OCI-LY7 (cell line): ENCODE data around the gene PLEKHH3. TPM values are rescaled to one million over a fixed set of nuclear protein-coding genes. Genes with fewer than 3 reads are reported as not detected.
A peak's percentile ranks its signal among the peaks of the same experiment; 100 is the strongest.

ENCODE experiments used
- BruUV-seq: library from RNA; stranded (reverse); fragments of 400-500 nt; replicated peaks from 2 replicates; lab custom pipeline; 2021; lab: Mats Ljungman, UMichigan
- CTCF ChIA-PET: fragments of 300-600 bp; sonication (Branson Sonifier 250); formaldehyde crosslinking; loops from one replicate; lab custom pipeline; 2022; ENCODE audit warnings: antibody characterized with exemption; ENCODE audit not compliant: unreplicated experiment; lab: Charles Lee
- POLR2A ChIA-PET: fragments of 300-600 bp; sonication (Branson Sonifier 250); formaldehyde crosslinking; loops from one replicate; lab custom pipeline; 2022; ENCODE audit warnings: antibody characterized with exemption; lab: Charles Lee
- DNase-seq: peaks from one replicate; pipeline ENCODE4 v3.0.0-alpha.2; 2015; ENCODE audit warnings: low spot score
- H2AFZ ChIP-seq: fragments of 200-600 bp; sonication (generic), shearing (Covaris generic); 2 replicates; pipeline ENCODE4 v1.6.1; 2014; ENCODE audit warnings: mild to moderate bottlenecking, antibody characterized with exemption, low read length, moderate library complexity
- H3K27ac ChIP-seq: fragments of 200-600 bp; sonication (generic); 2 replicates; pipeline ENCODE4 v1.5.1; 2014; ENCODE audit warnings: mixed run types, low read depth, mild to moderate bottlenecking, moderate library complexity, low read length, inconsistent platforms; ENCODE audit not compliant: poor library complexity, severe bottlenecking
- H3K36me3 ChIP-seq: fragments of 200-600 bp; sonication (generic); 2 replicates; pipeline ENCODE4 v1.6.1; 2014; ENCODE audit warnings: mild to moderate bottlenecking, antibody characterized with exemption, low read length, moderate library complexity, mixed read lengths; ENCODE audit not compliant: insufficient read depth
- H3K4me1 ChIP-seq: fragments of 200-600 bp; sonication (generic); 2 replicates; pipeline ENCODE4 v1.5.1; 2014; ENCODE audit warnings: mild to moderate bottlenecking, low read length; ENCODE audit not compliant: insufficient read depth, poor library complexity, severe bottlenecking
- H3K4me2 ChIP-seq: fragments of 200-600 bp; sonication (generic); 2 replicates; pipeline ENCODE4 v1.6.1; 2014; ENCODE audit warnings: mild to moderate bottlenecking, low read length
- H3K4me3 ChIP-seq: fragments of 200-600 bp; sonication (generic); 2 replicates; pipeline ENCODE4 v1.5.1; 2014; ENCODE audit warnings: mild to moderate bottlenecking, low read depth, low read length; ENCODE audit not compliant: poor library complexity, severe bottlenecking
- H3K79me2 ChIP-seq: fragments of 200-600 bp; sonication (generic); 2 replicates; pipeline ENCODE4 v1.6.1; 2016; ENCODE audit warnings: low read depth, mild to moderate bottlenecking, low read length, moderate library complexity, mixed read lengths; ENCODE audit not compliant: insufficient read depth
- H3K9me2 ChIP-seq: fragments of 200-600 bp; sonication (generic); 2 replicates; pipeline ENCODE4 v1.6.1; 2016; ENCODE audit warnings: mild to moderate bottlenecking, low read length, mixed read lengths; ENCODE audit not compliant: insufficient read depth
- H3K9me3 ChIP-seq: fragments of 200-600 bp; sonication (generic); 2 replicates; pipeline ENCODE4 v1.6.1; 2014; ENCODE audit warnings: mild to moderate bottlenecking, mixed run types, low read length, mixed read lengths
- H4K20me1 ChIP-seq: fragments of 200-600 bp; sonication (generic); 2 replicates; pipeline ENCODE4 v1.6.1; 2014; ENCODE audit warnings: mild to moderate bottlenecking, antibody characterized with exemption, low read length, moderate library complexity, mixed read lengths; ENCODE audit not compliant: insufficient read depth
- CTCF ChIP-seq: fragments of 200-600 bp; sonication (generic); conservative IDR thresholded peaks from 2 replicates; pipeline ENCODE4 v1.5.1; 2014; ENCODE audit warnings: mild to moderate bottlenecking, antibody characterized with exemption, low read length, moderate library complexity, mixed read lengths
- EZH2phosphoT487 ChIP-seq: fragments of 200-600 bp; sonication (generic); IDR thresholded peaks from 2 replicates; pipeline ENCODE4 v1.6.1; 2018; ENCODE audit warnings: low read depth, borderline replicate concordance, mild to moderate bottlenecking, mixed run types, antibody characterized with exemption, low read length, moderate library complexity, mixed read lengths
- intact Hi-C: fragments of 100-400 bp; cut with micrococcal nuclease; formaldehyde crosslinking; loops from one replicate; pipeline ENCODE4 v1.10.0; 2022; ENCODE audit not compliant: unreplicated experiment
- total RNA-seq, 2 experiments: library from RNA; depleted of rRNA in 1 of 2; stranded (reverse); fragments of >200 nt in 1 of 2; shearing (Covaris generic) in 1 of 2; gene quantifications; 2 replicates each; pipeline ENCODE4 v1.2.3, GENCODE V29; 2014 to 2022

The PLEKHH3 gene
- total RNA-seq, 2 experiments from 2014 or later, result 24.4 to 47.5 TPM

GRCh38 chr17:42680331-42680808 is 3.6 kb upstream of the PLEKHH3 start:
- H3K4me1 ChIP-seq, result peaks cover 51% of the 10 kb centered on the region
- H3K27ac ChIP-seq, result peak overlapping the region; percentile 6
- ChIA-PET CTCF (interaction anchor here (1.1 to 2.0 kb wide), 2 partner anchors 61 to 102 kb away, joined by 3 to 9 read pairs; partner anchors contain the start of gene PSMC3IP), POLR2A (interaction anchor here (0.8 to 1.6 kb wide), 2 partner anchors 71 to 102 kb away, joined by 3 to 9 read pairs; partner anchors contain the start of genes RETREG3 and TUBG1)
- peak overlapping the region; percentile 97 for H3K4me2 ChIP-seq
- no peak overlapping the region for H2AFZ ChIP-seq
- H3K9me2 ChIP-seq, result no peaks in the 10 kb centered on the region
- intact Hi-C loops, result no loop called here
- no peaks in the 10 kb centered on the region for H4K20me1 ChIP-seq
- H3K79me2 ChIP-seq, result no peaks in the 10 kb centered on the region
- no TSS peak for BruUV-seq
- DNase-seq, result peak; percentile 15
- no peak for TF ChIP-seq CTCF
- TF ChIP-seq EZH2phosphoT487, result no peak
- H3K9me3 ChIP-seq, result no peaks in the 10 kb centered on the region
- peak overlapping the region; percentile 74 for H3K4me3 ChIP-seq
- no peaks in the 10 kb centered on the region for H3K36me3 ChIP-seq

GRCh38 chr17:42679492-42680330 is 2.9 kb upstream of the PLEKHH3 start:
- Histone ChIP-seq H3K4me2 (peak overlapping the region; percentile 97), H3K4me1 (peaks cover 58% of the 10 kb centered on the region), H3K9me3 (no peaks in the 10 kb centered on the region), H2AFZ (peak overlapping the region; percentile 46; the same call in 1 of the 2 replicates), H3K36me3 (no peaks in the 10 kb centered on the region), H3K27ac (peak overlapping the region; percentile 68), H3K79me2 (no peaks in the 10 kb centered on the region), H4K20me1 (no peaks in the 10 kb centered on the region), H3K9me2 (no peaks in the 10 kb centered on the region), H3K4me3 (peak overlapping the region; percentile 74)
- intact Hi-C loops, result loop anchor here (1.0 to 2.0 kb wide), 2 partner anchors 71 to 101 kb away; partner anchors contain the start of genes RETREG3 and TUBG1
- ChIA-PET POLR2A (interaction anchor here (0.6 to 1.6 kb wide), 3 partner anchors 23 to 102 kb away, joined by 3 to 9 read pairs (median 5); partner anchors contain the start of gene PSMC3IP), CTCF (interaction anchor here (1.1 to 2.0 kb wide), 3 partner anchors 61 to 101 kb away, joined by 4 to 9 read pairs (median 5); partner anchors contain the start of gene PSMC3IP)
- TF ChIP-seq EZH2phosphoT487, result no peak
- peak; percentile 68 for TF ChIP-seq CTCF
- no TSS peak for BruUV-seq
- peak; percentile 78 for DNase-seq
